ENCODE results near the gene CTDSP1. TPM values are rescaled to one million over a fixed set of nuclear protein-coding genes. Genes with fewer than 3 reads are reported as not detected.

CTDSP1 gene
- total RNA-seq, 1 experiment from 2014 or later, result 52.3 TPM

- no peak overlapping the region for H4K5ac ChIP-seq (ENCODE audit: insufficient read length, low read depth, low read length)
- H3K4me3 Mint-ChIP-seq, result no peak overlapping the region
Observed at GRCh38 chr2:218391202-218391601, 8.5 kb upstream of the CTDSP1 start.

More at GRCh38 chr2:218391202-218391601, 8.5 kb upstream of the CTDSP1 start:
- H3K27ac ChIP-seq (ENCODE audit: insufficient read length, low read depth, low read length), result no peak overlapping the region
- no peak overlapping the region for H4K8ac ChIP-seq (replicated peaks; ENCODE audit: insufficient read length, low read depth, low read length)
- H3K79me1 ChIP-seq (ENCODE audit: insufficient read depth, low read depth, low read length, poor library complexity, severe bottlenecking), result no peaks in the 10 kb centered on the region
- no peak overlapping the region for H4K91ac ChIP-seq (ENCODE audit: insufficient read length, low read depth, low read length)
- no peak overlapping the region for H3K4me2 ChIP-seq (ENCODE audit: insufficient read depth, insufficient read length, low read length)
- H3K9me3 ChIP-seq (ENCODE audit: control insufficient read depth, low read depth, low read length), result no peaks in the 10 kb centered on the region
- H2BK120ac ChIP-seq (ENCODE audit: low read depth, low read length, poor library complexity, severe bottlenecking), result no peak overlapping the region
- Mint-ChIP-seq H3K9me3 (no peaks in the 10 kb centered on the region; a peak in 1 of 5 replicates), H3K36me3 (ENCODE audit: insufficient read depth in 1 of 3, low read depth in 3 of 3) (no peaks in the 10 kb centered on the region), H3K4me1 (peaks cover 17 to 35% of the 10 kb centered on the region in 2 experiments), H3K27ac (no peak overlapping the region), H3K27me3 (ENCODE audit: low read depth) (peaks cover 38% of the 10 kb centered on the region)
- no peak for DNase-seq
- no peak overlapping the region for H2AFZ ChIP-seq (ENCODE audit: low read length)
- no peak overlapping the region for H2BK5ac ChIP-seq (ENCODE audit: insufficient read length, low read length)
- H3K14ac ChIP-seq (ENCODE audit: insufficient read depth, low read length), result no peak overlapping the region
- H2BK15ac ChIP-seq (ENCODE audit: low read depth, low read length), result no peak overlapping the region
- peaks cover 2% of the 10 kb centered on the region; the same call in 1 of the 2 replicates for H3K27me3 ChIP-seq (ENCODE audit: insufficient read depth, low read length)
- H3K23ac ChIP-seq (ENCODE audit: insufficient read length, low read depth, low read length), result no peak overlapping the region
- H2BK20ac ChIP-seq (ENCODE audit: low read depth, low read length, poor library complexity, severe bottlenecking), result no peak overlapping the region
- no peaks in the 10 kb centered on the region for H3K4me1 ChIP-seq (ENCODE audit: insufficient read depth, low read length)
- peaks cover 12% of the 10 kb centered on the region for H3K23me2 ChIP-seq (ENCODE audit: insufficient read length, low read depth, low read length, poor library complexity, severe bottlenecking)
- no peak overlapping the region for H3T11ph ChIP-seq (ENCODE audit: low read length)
- no peak overlapping the region for H3K9ac ChIP-seq (ENCODE audit: extremely low read depth, insufficient read length, low read length)
- no peak overlapping the region for H3K4ac ChIP-seq (ENCODE audit: low read depth, low read length)
- no peak overlapping the region for H2BK12ac ChIP-seq (ENCODE audit: insufficient read length, low read depth, low read length)
- WGBS (ENCODE audit: extremely low coverage, insufficient read length, low lambda C conversion rate), result no CpG with 5 or more reads among the region's 23 CpGs
- no peaks in the 10 kb centered on the region for H4K20me1 ChIP-seq (ENCODE audit: control insufficient read depth, insufficient read depth, insufficient read length)
- H3K56ac ChIP-seq (ENCODE audit: insufficient read length, low read depth, low read length), result no peak overlapping the region
- no peak overlapping the region for H3K18ac ChIP-seq (ENCODE audit: insufficient read length, low read depth, low read length)
- H3K79me2 ChIP-seq (ENCODE audit: insufficient read depth, low read length), result no peaks in the 10 kb centered on the region
- no peak for TF ChIP-seq CTCF (conservative IDR thresholded peaks at IDR 0.05)
- no peak overlapping the region for H2AK5ac ChIP-seq (ENCODE audit: insufficient read length, low read length)

Measured in H9 (cell line).